ENCODE data around the gene CPSF6.
"Not testable (repeated sequence)": the region's sequence is repeated elsewhere in the genome, so short reads cannot be mapped to it uniquely, and the experiment has no call there.

Gene CPSF6

GRCh38 chr12:69254862-69255261 lies 15.5 kb downstream of the CPSF6 start:
- no peak for DNase-seq (ENCODE audit: extremely low spot score)
- CTCF ChIA-PET: interaction anchor here (1.4 to 1.7 kb wide), 2 partner anchors 11 to 98 kb away, joined by 4 to 9 read pairs; no protein-coding TSS in a partner anchor
- POLR2A ChIA-PET: no interaction called here
- TF ChIP-seq LEF1 (IDR thresholded peaks at IDR 0.05; ENCODE audit: borderline replicate concordance) (no peak), FOXM1 (IDR thresholded peaks at IDR 0.05; ENCODE audit: borderline replicate concordance) (no peak), NFRKB (IDR thresholded peaks at IDR 0.05) (no peak), ZNF384 (IDR thresholded peaks at IDR 0.05) (no peak), FOXA1 (IDR thresholded peaks at IDR 0.05) (no peak), TARDBP (IDR thresholded peaks at IDR 0.05) (no peak), HDGF (IDR thresholded peaks at IDR 0.05; ENCODE audit: borderline replicate concordance) (no peak), ELF4 (IDR thresholded peaks at IDR 0.05) (no peak), PKNOX1 (IDR thresholded peaks at IDR 0.05) (no peak), CTBP1 (IDR thresholded peaks at IDR 0.05; ENCODE audit: borderline replicate concordance) (no peak), SP1 (IDR thresholded peaks at IDR 0.05) (no peak), FOXK2 (IDR thresholded peaks at IDR 0.05) (no peak), BHLHE40 (IDR thresholded peaks at IDR 0.05; ENCODE audit: borderline replicate concordance) (no peak), SUZ12 (IDR thresholded peaks at IDR 0.05) (no peak), L3MBTL2 (conservative IDR thresholded peaks at IDR 0.05) (no peak), ARNT (IDR thresholded peaks at IDR 0.05) (no peak)

- no peak for DNase-seq (ENCODE audit: extremely low spot score)
- ChIA-PET CTCF (no interaction called here), POLR2A (no interaction called here)
- TF ChIP-seq FOXM1 (IDR thresholded peaks at IDR 0.05; ENCODE audit: borderline replicate concordance) (no peak), ELF4 (IDR thresholded peaks at IDR 0.05) (no peak), LEF1 (IDR thresholded peaks at IDR 0.05; ENCODE audit: borderline replicate concordance) (no peak), NFRKB (IDR thresholded peaks at IDR 0.05) (no peak), BHLHE40 (IDR thresholded peaks at IDR 0.05; ENCODE audit: borderline replicate concordance) (no peak)
Observed at GRCh38 chr12:69258655-69259054, 19.3 kb downstream of the CPSF6 start.

GRCh38 chr12:69262264-69262974 lies 23.1 kb downstream of the CPSF6 start:
- no peak for TF ChIP-seq FOXM1 (IDR thresholded peaks at IDR 0.05; ENCODE audit: borderline replicate concordance)
- TF ChIP-seq BHLHE40 (IDR thresholded peaks at IDR 0.05; ENCODE audit: borderline replicate concordance): no peak
- no peak for TF ChIP-seq ZNF384 (IDR thresholded peaks at IDR 0.05)
- no peak for TF ChIP-seq L3MBTL2 (conservative IDR thresholded peaks at IDR 0.05)
- no peak for TF ChIP-seq TARDBP (IDR thresholded peaks at IDR 0.05)
- no peak for TF ChIP-seq FOXA1 (IDR thresholded peaks at IDR 0.05)
- TF ChIP-seq SUZ12 (IDR thresholded peaks at IDR 0.05): no peak
- no peak for TF ChIP-seq PKNOX1 (IDR thresholded peaks at IDR 0.05)
- DNase-seq (ENCODE audit: extremely low spot score): no peak
- ChIA-PET POLR2A (no interaction called here), CTCF (no interaction called here)

GRCh38 chr12:69265205-69265604 lies 25.8 kb downstream of the CPSF6 start:
- DNase-seq (ENCODE audit: extremely low spot score): no peak
- POLR2A ChIA-PET: no interaction called here
- TF ChIP-seq SP1 (IDR thresholded peaks at IDR 0.05) (no peak), ELF4 (IDR thresholded peaks at IDR 0.05) (no peak), PKNOX1 (IDR thresholded peaks at IDR 0.05) (no peak), FOXA1 (IDR thresholded peaks at IDR 0.05) (no peak), TARDBP (IDR thresholded peaks at IDR 0.05) (no peak)
- CTCF ChIA-PET: interaction anchor here (1.6 kb wide), 1 partner anchor 11 kb away, joined by 3 read pairs; no protein-coding TSS in a partner anchor

GRCh38 chr12:69265633-69266032 lies 26.3 kb downstream of the CPSF6 start:
- POLR2A ChIA-PET; DNase-seq (ENCODE audit: extremely low spot score): not testable (repeated sequence)
- CTCF ChIA-PET: interaction anchor here (1.1 kb wide), 1 partner anchor 11 kb away, joined by 4 read pairs; no protein-coding TSS in a partner anchor

GRCh38 chr12:69266036-69266635 lies 26.8 kb downstream of the CPSF6 start:
- ChIA-PET POLR2A (no interaction called here), CTCF (interaction anchor here (1.1 kb wide), 1 partner anchor 12 kb away, joined by 4 read pairs; no protein-coding TSS in a partner anchor)
- DNase-seq (ENCODE audit: extremely low spot score): no peak
- TF ChIP-seq PKNOX1 (IDR thresholded peaks at IDR 0.05) (no peak), L3MBTL2 (conservative IDR thresholded peaks at IDR 0.05) (no peak), ARNT (IDR thresholded peaks at IDR 0.05) (no peak), SP1 (IDR thresholded peaks at IDR 0.05) (no peak), BHLHE40 (IDR thresholded peaks at IDR 0.05; ENCODE audit: borderline replicate concordance) (no peak), ZNF384 (IDR thresholded peaks at IDR 0.05) (no peak), FOXK2 (IDR thresholded peaks at IDR 0.05) (no peak), FOXM1 (IDR thresholded peaks at IDR 0.05; ENCODE audit: borderline replicate concordance) (no peak)
